Endothelial cell of umbilical vein (primary cell): ENCODE measurements around the gene PIM3.

Experiments used
- EZH2 ChIP-seq: IDR thresholded peaks from 2 replicates; pipeline ENCODE4 v1.6.1; 2012; ENCODE audit warnings: borderline replicate concordance, low read depth, mild to moderate bottlenecking, moderate library complexity, low read length, inconsistent platforms; ENCODE audit not compliant: severe bottlenecking
- JUN ChIP-seq: IDR thresholded peaks from 2 replicates; pipeline ENCODE4 v1.6.1; 2011; ENCODE audit warnings: borderline replicate concordance, low read depth; ENCODE audit not compliant: insufficient read length, insufficient read depth
- POLR2A ChIP-seq: IDR thresholded peaks from 2 replicates; pipeline ENCODE4 v1.6.1; 2012; ENCODE audit warnings: low read depth, mild to moderate bottlenecking, control low read depth, low read length
- TF ChIP-seq, protein P1 (sequence below), 2 donors: IDR thresholded peaks; 1 replicate in 1 of 2; 2 replicates in 1 of 2; pipeline ENCODE4 v1.5.1; 2011; ENCODE audit warnings: low read length in 2 of 2, mild to moderate bottlenecking in 2 of 2, moderate library complexity in 2 of 2, control low read depth in 1 of 2, inconsistent platforms in 1 of 2, low read depth in 1 of 2; ENCODE audit not compliant: insufficient read depth in 1 of 2; ENCODE audit errors: extremely low read depth in 1 of 2

DNA sequence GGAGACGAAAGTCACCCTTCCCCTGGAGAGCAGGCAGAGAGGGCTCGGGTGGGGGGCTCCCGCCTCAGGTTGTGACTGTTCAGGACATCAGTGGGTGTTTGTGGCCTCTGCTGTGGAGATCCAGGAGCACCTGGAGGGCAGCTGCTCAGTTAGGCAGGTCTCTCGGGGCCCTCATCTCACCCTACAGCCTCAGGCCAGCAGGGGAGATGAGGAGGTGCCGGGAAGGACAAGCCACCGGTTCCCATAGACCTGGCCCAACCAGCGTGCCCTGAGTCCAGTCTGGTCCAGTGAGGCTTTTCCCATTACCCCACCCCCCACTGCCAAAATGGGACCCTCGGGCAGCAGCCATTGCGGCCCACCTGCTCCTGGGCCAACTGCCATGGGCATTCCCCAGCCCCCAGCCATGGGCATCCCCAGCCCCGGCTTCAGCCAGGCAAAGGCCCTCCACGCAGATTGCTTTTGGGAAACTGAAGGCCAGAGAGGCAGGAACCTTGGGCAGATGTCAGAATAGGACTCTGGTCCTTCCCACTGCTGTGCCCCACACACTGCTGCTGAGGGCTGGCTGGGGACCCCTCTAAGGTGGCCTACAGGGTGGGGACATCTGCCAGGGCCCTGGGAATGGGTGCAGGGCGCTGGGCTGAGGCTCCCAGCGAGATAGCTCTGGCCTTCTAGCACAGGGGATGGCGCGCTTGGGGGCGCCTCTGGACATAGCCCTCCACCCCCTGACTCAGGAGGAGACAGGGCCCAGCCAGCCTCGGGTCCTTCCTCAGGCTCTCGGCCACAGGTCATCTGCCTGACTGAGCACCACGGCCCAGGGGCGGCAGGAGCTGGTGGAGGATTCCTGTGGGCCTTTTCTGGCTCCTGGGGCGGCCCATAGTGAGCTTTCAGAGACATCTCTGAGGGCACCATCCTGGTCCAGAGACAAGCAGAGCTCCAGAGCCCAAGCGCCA is 4.8 kb downstream of the PIM3 start:
- TF ChIP-seq POLR2A (peak; percentile 68), EZH2 (no peak), JUN (no peak)
- TF ChIP-seq, protein P1, sequence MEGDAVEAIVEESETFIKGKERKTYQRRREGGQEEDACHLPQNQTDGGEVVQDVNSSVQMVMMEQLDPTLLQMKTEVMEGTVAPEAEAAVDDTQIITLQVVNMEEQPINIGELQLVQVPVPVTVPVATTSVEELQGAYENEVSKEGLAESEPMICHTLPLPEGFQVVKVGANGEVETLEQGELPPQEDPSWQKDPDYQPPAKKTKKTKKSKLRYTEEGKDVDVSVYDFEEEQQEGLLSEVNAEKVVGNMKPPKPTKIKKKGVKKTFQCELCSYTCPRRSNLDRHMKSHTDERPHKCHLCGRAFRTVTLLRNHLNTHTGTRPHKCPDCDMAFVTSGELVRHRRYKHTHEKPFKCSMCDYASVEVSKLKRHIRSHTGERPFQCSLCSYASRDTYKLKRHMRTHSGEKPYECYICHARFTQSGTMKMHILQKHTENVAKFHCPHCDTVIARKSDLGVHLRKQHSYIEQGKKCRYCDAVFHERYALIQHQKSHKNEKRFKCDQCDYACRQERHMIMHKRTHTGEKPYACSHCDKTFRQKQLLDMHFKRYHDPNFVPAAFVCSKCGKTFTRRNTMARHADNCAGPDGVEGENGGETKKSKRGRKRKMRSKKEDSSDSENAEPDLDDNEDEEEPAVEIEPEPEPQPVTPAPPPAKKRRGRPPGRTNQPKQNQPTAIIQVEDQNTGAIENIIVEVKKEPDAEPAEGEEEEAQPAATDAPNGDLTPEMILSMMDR (IDR thresholded peaks at IDR 0.05; ENCODE audit: extremely low read depth in 1 of 2, insufficient read depth in 1 of 2, low read depth in 1 of 2, low read length in 2 of 2) = no peak
